Body of pancreas (tissue), 4 donors: Measurements from ENCODE around the gene PTPRJ.

Experiments used
- CTCF ChIP-seq, 7 experiments: fragments of 450-650 bp in 4 of 7; fragments of 200-600 bp in 3 of 7; sonication (generic) in 3 of 7; IDR thresholded peaks; one replicate each; pipeline ENCODE4 v1.5.1; 2016 to 2019; ENCODE audit warnings: antibody characterized with exemption in 7 of 7
- POLR2A ChIP-seq, 3 donors: fragments of 450-650 bp; IDR thresholded peaks; one replicate each; pipeline ENCODE4 v1.6.1; 2016; ENCODE audit warnings: antibody characterized with exemption in 3 of 3, mild to moderate bottlenecking in 2 of 3

- TF ChIP-seq CTCF (IDR thresholded peaks at IDR 0.05) (no peak), POLR2A (IDR thresholded peaks at IDR 0.05) (no peak)
These were observed 7.2 kb upstream of the PTPRJ start for GRCh38 chr11:47973173-47973572.
